Keratinocyte (primary cell): ENCODE data around the gene MRGPRD. TPM values are rescaled to one million over a fixed set of nuclear protein-coding genes. Genes with fewer than 3 reads are reported as not detected.

ENCODE experiments used
- DNase-seq: peaks from one replicate; pipeline ENCODE4 v3.0.0-alpha.2; 2011; ENCODE audit warnings: low read depth, missing footprints, low spot score
- FAIRE-seq: peaks from 2 replicates; lab custom pipeline; 2011; peaks lifted over from hg19 to GRCh38; lab: Jason Lieb, UNC
- H2AFZ ChIP-seq: 2 replicates; pipeline ENCODE4 v1.6.0; 2012; ENCODE audit warnings: low read length, control low read depth, inconsistent platforms; ENCODE audit not compliant: control insufficient read depth
- H3K27ac ChIP-seq: 2 replicates; pipeline ENCODE4 v1.5.1; 2011; ENCODE audit warnings: low read length; ENCODE audit not compliant: control insufficient read depth, insufficient read depth
- H3K27me3 ChIP-seq: 3 replicates; pipeline ENCODE4 v1.6.0; 2011; ENCODE audit warnings: low read length; ENCODE audit not compliant: control insufficient read depth, insufficient read depth; ENCODE audit errors: extremely low read depth
- H3K36me3 ChIP-seq, 2 experiments: 2 replicates in 1 of 2; 3 replicates in 1 of 2; pipeline ENCODE4 v1.5.1; 2011; ENCODE audit warnings: low read length in 2 of 2, mild to moderate bottlenecking in 1 of 2; ENCODE audit not compliant: control insufficient read depth in 2 of 2, insufficient read depth in 2 of 2; ENCODE audit errors: extremely low read depth in 1 of 2
- H3K4me1 ChIP-seq: 3 replicates; pipeline ENCODE4 v1.5.1; 2011; ENCODE audit warnings: low read length; ENCODE audit not compliant: control insufficient read depth, insufficient read depth; ENCODE audit errors: extremely low read depth
- H3K4me2 ChIP-seq: 3 replicates; pipeline ENCODE4 v1.6.0; 2011; ENCODE audit warnings: low read depth, low read length; ENCODE audit not compliant: control insufficient read depth, insufficient read depth; ENCODE audit errors: extremely low read depth
- H3K4me3 ChIP-seq, 3 experiments: fragments of 200-600 bp in 1 of 3; sonication (generic) in 1 of 3; 2 replicates in 2 of 3; 3 replicates in 1 of 3; pipeline ENCODE4 v1.5.1; 2011 to 2016; ENCODE audit warnings: low read length in 3 of 3, mild to moderate bottlenecking in 3 of 3, control low read depth in 2 of 3, inconsistent platforms in 1 of 3, low read depth in 1 of 3, mixed read lengths in 1 of 3, mixed run types in 1 of 3, moderate library complexity in 1 of 3; ENCODE audit not compliant: control insufficient read depth in 2 of 3, insufficient read depth in 2 of 3; ENCODE audit errors: extremely low read depth in 1 of 3
- H3K79me2 ChIP-seq: 2 replicates; pipeline ENCODE4 v1.6.0; 2012; ENCODE audit warnings: low read length; ENCODE audit not compliant: control insufficient read depth, insufficient read depth
- H3K9ac ChIP-seq: 3 replicates; pipeline ENCODE4 v1.6.0; 2011; ENCODE audit warnings: low read length; ENCODE audit not compliant: control insufficient read depth, insufficient read depth; ENCODE audit errors: extremely low read depth
- H3K9me1 ChIP-seq: 3 replicates; pipeline ENCODE4 v1.6.0; 2011; ENCODE audit warnings: low read length; ENCODE audit not compliant: control insufficient read depth, insufficient read depth; ENCODE audit errors: extremely low read depth
- H3K9me3 ChIP-seq: 2 replicates; pipeline ENCODE4 v1.5.1; 2012; ENCODE audit warnings: low read depth, low read length; ENCODE audit not compliant: control insufficient read depth
- H4K20me1 ChIP-seq: 3 replicates; pipeline ENCODE4 v1.6.0; 2011; ENCODE audit warnings: low read length; ENCODE audit not compliant: control insufficient read depth, insufficient read depth; ENCODE audit errors: extremely low read depth
- CTCF ChIP-seq, 3 experiments: IDR thresholded peaks in 1 of 3; conservative IDR thresholded peaks in 1 of 3; optimal IDR thresholded peaks in 1 of 3; 2 replicates in 2 of 3; 3 replicates in 1 of 3; pipeline versions ENCODE3 to v1.5.1; 2011; ENCODE audit warnings: low read length in 3 of 3, mild to moderate bottlenecking in 3 of 3, moderate library complexity in 2 of 3, control low read depth in 1 of 3, inconsistent platforms in 1 of 3; ENCODE audit not compliant: insufficient read depth in 2 of 3; ENCODE audit errors: extremely low read depth in 1 of 3
- EZH2 ChIP-seq: IDR thresholded peaks from one replicate; pipeline ENCODE4 v1.6.1; 2012; ENCODE audit warnings: inconsistent platforms, mild to moderate bottlenecking, low read length, moderate library complexity
- dilution Hi-C: fragments of 300-500 bp; cut with MboI; formaldehyde crosslinking; loops from one replicate; pipeline ENCODE4 v1.7.0; 2020; ENCODE audit warnings: low sequenced_read_pairs; ENCODE audit not compliant: extremely low pct_ligation_motif_present
- polyA plus RNA-seq, 5 experiments: library from polyadenylated mRNA; depleted of rRNA in 3 of 5; stranded (reverse) in 3 of 5; stranded (forward) in 1 of 5; unstranded in 1 of 5; fragments of >200 nt; gene quantifications; 1 replicate in 1 of 5; 2 replicates in 3 of 5; 3 replicates in 1 of 5; pipeline versions ENCODE4 v1.2.1 to v1.2.3, GENCODE V29; 2011 to 2012; ENCODE audit warnings: missing spikeins in 2 of 5, low read depth in 1 of 5, low replicate concordance in 1 of 5

MRGPRD gene
- polyA plus RNA-seq, 1 donor (not counting 4 experiments of a cell fraction or from before 2014, with no cell fraction given), result not detected

GRCh38 chr11:68969386-68969785, 11.4 kb downstream of the MRGPRD start:
- FAIRE-seq (no peak), DNase-seq (no peak)
- no peak overlapping the region for H2AFZ ChIP-seq
- H3K9ac ChIP-seq, result no peak overlapping the region
- H3K27me3 ChIP-seq, result peaks cover 9% of the 10 kb centered on the region
- no peak for TF ChIP-seq EZH2
- TF ChIP-seq CTCF (optimal IDR thresholded peaks at IDR 0.05 in 1 of 3, IDR thresholded peaks at IDR 0.05 in 1 of 3, conservative IDR thresholded peaks at IDR 0.05 in 1 of 3; ENCODE audit: extremely low read depth in 1 of 3, insufficient read depth in 2 of 3, low read length in 3 of 3), result no peak
- H4K20me1 ChIP-seq, result no peaks in the 10 kb centered on the region
- H3K4me3 ChIP-seq, result no peak overlapping the region
- no peaks in the 10 kb centered on the region for H3K36me3 ChIP-seq
- H3K79me2 ChIP-seq, result no peaks in the 10 kb centered on the region
- no peak overlapping the region for H3K27ac ChIP-seq
- dilution Hi-C loops, result no loop called here
- H3K9me3 ChIP-seq, result no peaks in the 10 kb centered on the region
- H3K9me1 ChIP-seq, result no peaks in the 10 kb centered on the region
- no peaks in the 10 kb centered on the region for H3K4me1 ChIP-seq
- no peak overlapping the region for H3K4me2 ChIP-seq

GRCh38 chr11:68968306-68969250, 12.2 kb downstream of the MRGPRD start:
- H3K27me3 ChIP-seq, result peaks cover 9% of the 10 kb centered on the region
- no peak overlapping the region for H3K9ac ChIP-seq
- H3K4me3 ChIP-seq, result no peak overlapping the region
- dilution Hi-C loops, result no loop called here
- H3K79me2 ChIP-seq, result no peaks in the 10 kb centered on the region
- H3K9me1 ChIP-seq, result no peaks in the 10 kb centered on the region
- H3K27ac ChIP-seq, result no peak overlapping the region
- FAIRE-seq, result no peak
- H2AFZ ChIP-seq, result no peak overlapping the region
- TF ChIP-seq EZH2, result no peak
- TF ChIP-seq CTCF (optimal IDR thresholded peaks at IDR 0.05 in 1 of 3, IDR thresholded peaks at IDR 0.05 in 1 of 3, conservative IDR thresholded peaks at IDR 0.05 in 1 of 3; ENCODE audit: extremely low read depth in 1 of 3, insufficient read depth in 2 of 3, low read length in 3 of 3), result no peak
- H3K9me3 ChIP-seq, result peaks cover 3% of the 10 kb centered on the region
- no peak overlapping the region for H3K4me2 ChIP-seq
- H3K36me3 ChIP-seq, result no peaks in the 10 kb centered on the region
- DNase-seq, result no peak
- no peaks in the 10 kb centered on the region for H4K20me1 ChIP-seq
- H3K4me1 ChIP-seq, result no peaks in the 10 kb centered on the region
